ENCODE results near the gene BAIAP2L2.
A peak's percentile ranks its signal among the peaks of the same experiment; 100 is the strongest.
"Not testable (repeated sequence)": the region's sequence is repeated elsewhere in the genome, so short reads cannot be mapped to it uniquely, and the experiment has no call there.

BAIAP2L2 gene

GRCh38 chr22:38066381-38067027 lies 44.0 kb downstream of the BAIAP2L2 start:
- no peak for DNase-seq

DNA sequence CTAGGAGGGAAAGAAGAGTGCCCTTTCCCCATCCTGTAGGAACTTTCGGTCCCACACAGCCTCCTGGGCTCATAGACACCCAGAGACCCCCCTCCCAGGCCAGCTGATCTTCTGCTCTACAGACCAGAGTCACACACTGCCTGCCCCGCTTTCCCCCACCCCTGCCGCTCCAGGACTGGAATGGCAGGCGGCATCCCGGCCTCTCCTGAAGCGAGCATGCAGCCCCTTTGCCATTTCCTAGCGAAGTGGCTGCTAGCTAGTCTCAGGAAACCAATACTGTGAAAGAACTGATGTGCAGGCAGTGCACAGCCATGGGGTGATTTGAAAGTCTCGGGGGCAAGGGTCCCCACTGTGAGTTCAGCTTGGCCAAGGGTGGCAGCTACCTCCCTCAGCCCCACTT lies 44.9 kb downstream of the BAIAP2L2 start:
- no peak for DNase-seq

GRCh38 chr22:38062791-38063190 lies 47.7 kb downstream of the BAIAP2L2 start:
- no peak for DNase-seq

GRCh38 chr22:38056969-38057891 lies 53.3 kb downstream of the BAIAP2L2 start, which contains the start of gene PICK1:
TSS of gene PICK1 (plus strand) at chr22:38057404. CDS start at chr22:38057810, 406 bp downstream.
- DNase-seq = peak; percentile 79

DNA sequence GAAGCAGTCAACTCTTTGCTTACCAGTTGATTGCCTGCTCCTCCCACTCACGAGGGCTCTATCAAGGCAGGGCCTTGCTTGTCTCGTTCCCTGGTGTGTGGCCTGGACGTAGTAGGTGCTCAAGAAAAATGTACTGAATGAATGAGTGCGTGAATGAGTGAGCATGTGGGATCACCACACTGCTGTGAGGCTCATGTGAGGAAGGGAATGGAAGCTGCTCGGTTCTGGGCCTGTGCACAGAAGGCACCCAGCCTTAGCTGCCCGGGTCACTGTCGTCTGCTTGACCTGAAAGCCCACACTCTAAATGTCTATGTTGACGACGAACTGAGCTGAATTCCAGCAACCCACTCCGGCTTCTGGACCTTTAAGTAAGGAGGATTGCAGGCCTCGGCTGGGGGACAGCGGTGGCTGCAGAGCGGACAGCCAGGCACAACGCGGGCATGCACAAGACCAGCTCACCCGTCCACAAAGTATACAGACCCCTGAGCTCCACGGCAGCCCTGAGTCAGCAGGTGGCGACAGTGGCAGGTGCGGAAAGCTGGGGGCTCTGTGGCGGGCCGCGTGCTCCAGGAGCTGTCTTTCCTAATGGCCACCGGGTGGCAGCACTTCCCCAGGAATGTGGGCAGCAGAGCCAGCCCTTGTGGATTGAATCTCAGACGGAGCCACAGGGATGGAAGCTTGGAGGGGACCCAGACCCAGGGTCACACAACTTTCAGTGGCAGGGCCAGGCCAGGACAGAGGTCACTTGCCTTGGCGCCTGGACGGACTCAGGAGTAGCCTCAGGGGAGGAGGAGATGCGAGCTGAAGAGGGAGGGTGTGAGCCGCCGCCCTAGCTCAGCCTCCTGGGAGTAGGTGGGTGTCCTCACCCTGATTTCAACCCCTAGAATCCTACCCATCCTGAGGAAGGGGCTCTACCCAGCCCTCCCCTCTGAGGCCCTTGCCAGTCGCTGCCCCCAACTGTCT lies 58.3 kb downstream of the BAIAP2L2 start:
- peak; percentile 57 for DNase-seq

DNA sequence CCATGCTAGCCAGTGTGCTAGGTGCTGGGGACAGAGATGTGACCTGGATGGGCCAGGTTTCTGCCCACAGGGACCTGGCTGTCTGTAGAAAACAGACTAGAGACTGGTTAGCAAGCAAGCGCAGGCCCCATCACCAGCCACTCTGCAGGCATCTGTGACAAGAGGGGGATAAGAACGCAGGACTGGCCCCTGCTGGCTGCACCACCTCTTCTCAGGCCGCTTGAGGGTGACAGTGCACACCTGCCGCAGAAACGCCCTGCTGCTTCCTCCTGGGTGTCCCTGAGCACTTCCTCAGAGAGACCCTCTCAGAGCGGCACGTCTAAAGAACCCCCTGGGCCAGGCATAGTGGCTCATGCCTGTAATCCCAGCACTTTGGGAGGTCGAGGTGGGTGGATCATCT lies 59.2 kb downstream of the BAIAP2L2 start:
- no peak for DNase-seq

GRCh38 chr22:38050720-38051119 lies 59.8 kb downstream of the BAIAP2L2 start:
- no peak for DNase-seq

DNA sequence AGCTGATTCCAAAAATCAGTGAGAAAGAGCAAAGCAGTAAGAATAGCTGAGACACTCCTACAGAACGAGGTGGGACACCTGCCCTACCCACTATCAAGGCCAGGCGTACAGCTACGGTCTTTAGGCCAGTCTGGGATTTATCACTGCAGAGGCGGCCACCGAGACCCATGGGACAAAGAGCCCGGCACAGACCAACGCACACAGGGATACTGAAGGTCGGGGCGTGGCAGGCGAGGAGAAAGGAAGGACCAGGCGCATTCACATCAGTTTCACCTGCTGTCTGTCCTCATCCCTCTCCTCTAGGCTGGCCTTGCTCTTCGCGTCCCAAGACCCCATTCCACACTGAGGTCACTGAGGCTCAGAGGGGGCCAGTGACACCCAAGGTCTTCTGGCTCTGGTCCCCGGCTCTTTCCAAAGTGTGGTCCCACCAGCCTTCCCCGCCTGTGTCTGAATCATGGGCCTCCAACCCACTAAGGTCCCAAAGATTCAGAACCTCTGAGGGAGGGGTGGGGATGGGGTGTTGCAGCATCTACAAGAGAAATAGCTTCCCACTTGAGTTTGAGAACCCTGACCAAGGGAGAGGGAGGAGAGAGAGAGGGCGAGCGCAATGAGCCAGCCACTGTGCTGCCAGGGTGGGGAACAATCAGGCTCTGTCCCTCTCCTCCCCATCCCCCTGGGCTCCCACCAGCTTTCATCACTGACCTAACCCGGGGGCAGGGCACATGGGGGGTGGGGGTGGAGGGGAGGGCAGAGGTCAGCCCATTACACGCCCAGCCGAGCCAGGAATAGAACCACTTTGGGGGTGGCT lies 60.5 kb downstream of the BAIAP2L2 start:
- DNase-seq = no peak

DNA sequence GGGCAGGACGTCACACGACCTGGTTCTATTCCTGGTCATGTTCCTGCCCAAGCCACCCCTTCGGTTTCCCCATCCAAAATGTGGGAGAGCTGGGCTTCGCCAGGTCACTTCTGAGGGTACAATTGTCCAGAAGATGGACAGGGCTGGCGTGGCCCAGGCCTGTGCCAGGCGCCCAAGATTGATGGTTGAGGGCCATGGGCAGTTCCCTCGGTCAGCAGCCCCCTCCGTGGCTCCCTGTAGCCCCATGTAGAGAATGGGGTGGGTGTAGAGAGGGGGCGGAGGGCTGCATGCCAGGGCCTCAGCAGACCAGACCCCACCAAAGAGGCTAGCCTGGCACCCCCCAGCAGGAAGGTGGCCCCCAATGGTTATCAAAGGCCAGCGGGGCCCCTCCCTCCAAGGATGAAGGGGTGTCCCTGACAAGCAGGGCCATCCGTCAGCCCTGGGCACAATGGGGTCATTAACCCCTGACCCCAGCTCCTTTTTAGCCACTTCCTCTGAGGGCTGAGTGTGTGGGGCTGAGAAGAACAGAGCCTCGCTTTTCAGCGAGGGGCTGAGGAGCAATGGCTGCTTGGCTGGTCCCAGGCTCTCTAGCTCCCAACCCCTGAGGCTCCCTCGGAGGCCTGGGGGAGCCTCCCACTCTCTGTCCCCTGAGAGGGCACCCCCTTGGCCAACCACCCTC lies 64.3 kb downstream of the BAIAP2L2 start:
- no peak for DNase-seq

DNA sequence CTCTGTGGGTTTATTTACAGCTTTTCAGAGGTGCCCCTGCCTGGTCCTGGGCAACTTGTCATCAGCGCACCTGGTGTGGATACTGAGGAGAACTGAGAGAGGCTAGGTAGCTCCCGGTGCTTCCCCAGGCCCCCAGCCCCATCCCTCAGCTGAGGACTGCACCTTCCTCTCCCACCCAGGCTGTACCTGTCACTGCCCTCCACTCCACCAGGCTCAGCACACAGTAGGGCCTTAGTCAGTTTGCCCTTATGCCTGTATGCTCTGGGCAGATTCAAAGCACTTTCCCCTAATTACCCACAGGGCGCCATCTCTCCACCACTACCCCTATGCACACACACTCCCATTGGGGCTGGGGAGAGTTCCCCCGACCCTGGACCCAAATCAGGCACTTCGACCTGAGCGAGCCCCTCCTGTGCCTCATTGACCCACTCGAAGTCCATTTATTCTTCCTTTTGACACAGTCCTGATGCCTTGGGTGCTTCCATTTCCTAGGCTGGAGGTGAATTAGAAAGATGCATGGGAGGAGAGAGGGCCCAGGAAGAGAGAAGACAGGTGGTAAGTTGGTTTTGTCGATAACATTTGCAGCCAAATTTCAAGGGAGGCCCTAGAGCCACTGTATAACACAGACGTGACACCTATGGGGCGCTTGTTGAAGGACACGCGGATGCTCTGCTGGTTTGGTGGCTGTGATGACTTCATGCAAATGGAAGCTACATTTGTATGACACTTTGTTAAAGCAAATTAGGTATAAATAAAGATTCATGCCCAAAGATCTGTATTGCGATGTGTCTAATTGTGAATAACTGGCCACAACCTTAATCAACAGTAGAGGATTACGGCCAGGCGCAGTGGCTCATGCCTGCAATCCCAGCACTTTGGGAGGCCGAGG lies 67.1 kb downstream of the BAIAP2L2 start:
- DNase-seq = no peak

DNA sequence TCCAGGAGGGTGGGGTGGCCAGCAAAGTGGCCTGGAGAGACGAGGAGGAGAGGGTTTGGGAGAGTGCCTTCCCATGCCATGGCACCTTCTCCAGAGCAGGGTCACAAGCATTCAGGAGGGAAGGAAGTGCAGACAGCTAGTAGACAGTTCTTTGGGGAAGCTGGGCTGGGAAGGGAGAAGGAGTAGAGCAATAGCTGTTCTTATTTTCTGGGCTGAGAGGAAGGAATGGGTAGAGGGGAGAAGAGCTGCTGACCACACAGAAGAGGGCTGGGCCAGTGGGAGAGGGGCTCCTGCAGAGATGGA lies 68.0 kb downstream of the BAIAP2L2 start:
- DNase-seq = no peak

DNA sequence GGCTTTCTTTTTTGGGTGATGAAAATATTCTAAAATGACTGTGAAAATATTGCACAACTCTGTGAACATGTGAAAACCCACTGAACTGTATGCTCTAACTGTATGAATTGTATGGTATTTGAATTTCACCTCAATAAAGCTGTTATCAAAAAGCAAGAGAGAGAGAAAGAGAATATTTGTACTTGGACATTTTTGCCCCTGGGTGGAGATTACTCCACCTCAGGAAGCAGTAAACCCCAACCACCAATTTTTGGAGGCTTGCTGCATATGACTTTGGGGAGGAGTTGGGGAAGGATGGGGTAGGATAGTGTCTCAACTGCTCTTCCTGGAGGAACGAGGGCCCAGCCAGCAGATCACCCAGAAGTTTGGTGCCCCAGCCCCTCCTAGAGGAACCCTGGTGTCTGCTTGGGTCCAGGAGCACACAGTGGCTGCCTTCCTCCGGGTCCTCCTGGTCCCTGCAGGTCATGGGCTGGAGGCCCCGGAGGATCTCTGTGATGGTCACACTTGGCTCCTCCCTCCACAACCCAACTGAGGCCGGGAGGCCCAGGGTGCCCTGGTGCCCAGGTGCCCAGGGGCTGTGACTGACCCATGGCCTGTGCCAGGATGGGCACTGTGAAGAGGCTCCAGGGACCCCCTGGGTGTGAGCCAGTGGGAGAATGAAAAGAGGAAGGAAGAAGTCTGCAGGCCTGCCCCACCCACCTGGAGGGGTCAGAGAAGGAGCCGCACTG lies 68.6 kb downstream of the BAIAP2L2 start:
- no peak for DNase-seq

- DNase-seq = no peak
Measured at GRCh38 chr22:38040953-38041759, 69.3 kb downstream of the BAIAP2L2 start.

GRCh38 chr22:38038890-38039812 lies 71.3 kb downstream of the BAIAP2L2 start:
- no peak for DNase-seq

- DNase-seq = no peak
Measured at GRCh38 chr22:38038426-38038825, 72.1 kb downstream of the BAIAP2L2 start.

- DNase-seq = not testable (repeated sequence)
Measured at GRCh38 chr22:38037367-38038150, 72.9 kb downstream of the BAIAP2L2 start.

Measured in HCEC 1CT (cell line).